ENCODE results near the gene DLGAP4. TPM values are rescaled to one million over a fixed set of nuclear protein-coding genes. Genes with fewer than 3 reads are reported as not detected.

Gene DLGAP4
- total and polyA plus RNA-seq, 9 of the 15 experiments (the other 6 are each of a cell fraction or from before 2014, with no cell fraction given), result 0.31 to 34.1 (median 4.5) TPM

GRCh38 chr20:36384022-36384619 lies 78.0 kb downstream of the DLGAP4 start (continued):
- peak; percentile 84 for TF ChIP-seq BACH1 (tag; IDR thresholded peaks at IDR 0.05)
- no peak for TF ChIP-seq TOE1 (IDR thresholded peaks at IDR 0.05; ENCODE audit: borderline replicate concordance)
- peak; percentile 100 for TF ChIP-seq TOE1 (CRISPR knock-in tag; IDR thresholded peaks at IDR 0.05; ENCODE audit: borderline replicate concordance, low read depth)
- no peak for TF ChIP-seq POLR2B (IDR thresholded peaks at IDR 0.05; ENCODE audit: low read depth, partially characterized antibody)
- TF ChIP-seq, protein P1, sequence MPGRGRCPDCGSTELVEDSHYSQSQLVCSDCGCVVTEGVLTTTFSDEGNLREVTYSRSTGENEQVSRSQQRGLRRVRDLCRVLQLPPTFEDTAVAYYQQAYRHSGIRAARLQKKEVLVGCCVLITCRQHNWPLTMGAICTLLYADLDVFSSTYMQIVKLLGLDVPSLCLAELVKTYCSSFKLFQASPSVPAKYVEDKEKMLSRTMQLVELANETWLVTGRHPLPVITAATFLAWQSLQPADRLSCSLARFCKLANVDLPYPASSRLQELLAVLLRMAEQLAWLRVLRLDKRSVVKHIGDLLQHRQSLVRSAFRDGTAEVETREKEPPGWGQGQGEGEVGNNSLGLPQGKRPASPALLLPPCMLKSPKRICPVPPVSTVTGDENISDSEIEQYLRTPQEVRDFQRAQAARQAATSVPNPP (IDR thresholded peaks at IDR 0.05; ENCODE audit: borderline replicate concordance, insufficient read depth, insufficient read length), result no peak
- TF ChIP-seq ZNF431 (CRISPR knock-in tag; IDR thresholded peaks at IDR 0.05), result peak; percentile 84
- TF ChIP-seq HEY1 (CRISPR knock-in tag; IDR thresholded peaks at IDR 0.05; ENCODE audit: borderline replicate concordance), result no peak
- TF ChIP-seq FOXP4 (CRISPR knock-in tag; IDR thresholded peaks at IDR 0.05; ENCODE audit: borderline replicate concordance), result peak; percentile 98
- no peak for TF ChIP-seq MYNN (IDR thresholded peaks at IDR 0.05)
- peak; percentile 96 for TF ChIP-seq MYNN (CRISPR knock-in tag; IDR thresholded peaks at IDR 0.05)
- peak; percentile 28; the same call in 1 of the 2 replicates for TF ChIP-seq ZBTB17 (CRISPR knock-in tag; IDR thresholded peaks at IDR 0.05)
- no peak for TF ChIP-seq ERF (CRISPR knock-in tag; IDR thresholded peaks at IDR 0.05)
- TF ChIP-seq STAT5A (IDR thresholded peaks at IDR 0.05; ENCODE audit: borderline replicate concordance, low read length), result no peak
- peak; percentile 76; the same call in 1 of the 2 replicates for TF ChIP-seq TCF15 (CRISPR knock-in tag; IDR thresholded peaks at IDR 0.05)
- peak; percentile 85; the same call in 1 of the 2 replicates for TF ChIP-seq KAT7 (CRISPR knock-in tag; IDR thresholded peaks at IDR 0.05; ENCODE audit: borderline replicate concordance)
- no peak for TF ChIP-seq ZKSCAN1 (IDR thresholded peaks at IDR 0.05; ENCODE audit: low read depth, low read length)
- peak; percentile 57 for TF ChIP-seq USF1 (CRISPR knock-in tag; IDR thresholded peaks at IDR 0.05)
- TF ChIP-seq TAL1 (IDR thresholded peaks at IDR 0.05), result no peak
- TF ChIP-seq MAFK (IDR thresholded peaks at IDR 0.05; ENCODE audit: low read length), result no peak
- TF ChIP-seq ZNF354B (CRISPR knock-in tag; IDR thresholded peaks at IDR 0.05), result no peak
- TF ChIP-seq FOXK2 (conservative IDR thresholded peaks at IDR 0.05 in 1 of 2, IDR thresholded peaks at IDR 0.05 in 1 of 2; ENCODE audit: low read depth in 2 of 2), result no peak
- no peak for TF ChIP-seq UBTF (IDR thresholded peaks at IDR 0.05; ENCODE audit: borderline replicate concordance in 1 of 2, low read depth in 2 of 2, low read length in 2 of 2)

Data from K562 (cell line).